ENCODE data around the gene HIP1. TPM values are rescaled to one million over a fixed set of nuclear protein-coding genes. Genes with fewer than 3 reads are reported as not detected.

HIP1 gene
- total and polyA plus RNA-seq, 2 of the 4 experiments (the other 2 are of a cell fraction) = 6.8 to 10.0 TPM

DNA sequence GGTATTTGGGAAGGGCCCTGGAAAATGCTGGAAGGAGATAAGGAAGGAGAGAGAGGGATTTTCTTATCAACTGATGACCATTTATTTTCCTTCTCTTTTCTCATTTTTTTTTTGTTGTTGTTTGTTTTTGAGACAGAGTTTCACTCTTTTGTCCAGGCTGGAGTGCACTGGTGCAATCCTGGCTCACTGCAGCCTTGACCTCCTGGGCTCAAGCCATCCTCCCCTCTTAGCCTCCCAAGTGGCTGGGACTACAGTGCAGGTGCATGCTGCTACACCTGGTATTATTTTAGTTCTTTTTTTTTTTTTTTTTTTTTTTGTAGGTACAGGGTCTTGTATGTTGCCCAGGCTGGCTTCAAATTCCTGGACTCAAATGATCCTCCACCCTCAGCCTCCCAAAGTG lies 52.2 kb downstream of the HIP1 start:
- POLR2A ChIA-PET (ENCODE audit: unreplicated experiment) = no interaction called here
- no peak overlapping the region for H4K91ac ChIP-seq (ENCODE audit: insufficient read depth, low read depth, low read length)
- dilution Hi-C loops (cut with HindIII; ENCODE audit: low sequenced_read_pairs, unreplicated experiment) (no loop called here), intact Hi-C loops (cut with micrococcal nuclease) (no loop called here), in situ Hi-C loops (cut with MboI; ENCODE audit: low sequenced_read_pairs) (no loop called here)
- no peaks in the 10 kb centered on the region for H3K4me1 ChIP-seq (ENCODE audit: control insufficient read depth, insufficient read depth, low read length)
- H2AK9ac ChIP-seq (replicated peaks; ENCODE audit: low read depth, low read length, poor library complexity) = no peak overlapping the region
- no peak overlapping the region for H2AFZ ChIP-seq (replicated peaks; ENCODE audit: low read length, poor library complexity)
- H3K4me3 ChIP-seq (ENCODE audit: insufficient read depth, low read depth, low read length) = no peak overlapping the region
- no peak for TF ChIP-seq CTCF (conservative IDR thresholded peaks at IDR 0.05; ENCODE audit: low read depth, low read length)
- TF ChIP-seq CHD1 (IDR thresholded peaks at IDR 0.05; ENCODE audit: low read depth, low read length) = no peak
- TF ChIP-seq MAFK (IDR thresholded peaks at IDR 0.05; ENCODE audit: low read depth, low read length) = no peak
- no peak for TF ChIP-seq POLR2A (IDR thresholded peaks at IDR 0.05; ENCODE audit: low read depth, low read length)
- no peak for TF ChIP-seq RAD21 (IDR thresholded peaks at IDR 0.05; ENCODE audit: low read length)
- TF ChIP-seq CEBPB (IDR thresholded peaks at IDR 0.05; ENCODE audit: low read depth, low read length) = no peak
- no peak for TF ChIP-seq MXI1 (IDR thresholded peaks at IDR 0.05; ENCODE audit: borderline replicate concordance, low read depth, low read length)
- no peak for TF ChIP-seq RCOR1 (IDR thresholded peaks at IDR 0.05; ENCODE audit: insufficient replicate concordance, low read length)
- no peak for TF ChIP-seq FOS (IDR thresholded peaks at IDR 0.05; ENCODE audit: low read depth, low read length)
- no peak for TF ChIP-seq ELK1 (IDR thresholded peaks at IDR 0.05; ENCODE audit: borderline replicate concordance, low read depth, low read length)
- no peak for TF ChIP-seq BHLHE40 (IDR thresholded peaks at IDR 0.05; ENCODE audit: low read depth, low read length)
- TF ChIP-seq, protein P1, sequence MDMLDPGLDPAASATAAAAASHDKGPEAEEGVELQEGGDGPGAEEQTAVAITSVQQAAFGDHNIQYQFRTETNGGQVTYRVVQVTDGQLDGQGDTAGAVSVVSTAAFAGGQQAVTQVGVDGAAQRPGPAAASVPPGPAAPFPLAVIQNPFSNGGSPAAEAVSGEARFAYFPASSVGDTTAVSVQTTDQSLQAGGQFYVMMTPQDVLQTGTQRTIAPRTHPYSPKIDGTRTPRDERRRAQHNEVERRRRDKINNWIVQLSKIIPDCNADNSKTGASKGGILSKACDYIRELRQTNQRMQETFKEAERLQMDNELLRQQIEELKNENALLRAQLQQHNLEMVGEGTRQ (IDR thresholded peaks at IDR 0.05; ENCODE audit: low read depth, low read length) = no peak
- TF ChIP-seq RFX5 (IDR thresholded peaks at IDR 0.05; ENCODE audit: low read depth, low read length) = no peak
- TF ChIP-seq MAZ (IDR thresholded peaks at IDR 0.05; ENCODE audit: borderline replicate concordance, low read depth, low read length) = no peak
- TF ChIP-seq SMC3 (IDR thresholded peaks at IDR 0.05; ENCODE audit: low read depth, low read length) = no peak
- TF ChIP-seq NFE2L2 (IDR thresholded peaks at IDR 0.05; ENCODE audit: low read depth, low read length) = no peak
- H4K8ac ChIP-seq (ENCODE audit: low read depth in 2 of 2, low read length in 2 of 2) = no peak overlapping the region
- CTCF ChIA-PET = no interaction called here
- H2BK20ac ChIP-seq (ENCODE audit: low read depth, low read length) = no peak overlapping the region
- H3K9ac ChIP-seq (ENCODE audit: low read depth, low read length) = no peak overlapping the region
- no peak overlapping the region for H2BK120ac ChIP-seq (ENCODE audit: low read depth, low read length)
- no peak overlapping the region for H3K4ac ChIP-seq (ENCODE audit: low read depth, low read length)
- H3K79me1 ChIP-seq (ENCODE audit: low read depth in 1 of 2, low read length in 2 of 2) = peaks cover 0 to 5% of the 10 kb centered on the region in 2 experiments; a peak in 2 of 4 replicates
- H4K5ac ChIP-seq (ENCODE audit: low read depth, low read length) = no peak overlapping the region
- H3K18ac ChIP-seq (ENCODE audit: low read depth, low read length) = no peak overlapping the region
- H3K9me1 ChIP-seq (ENCODE audit: insufficient read depth, low read length) = no peaks in the 10 kb centered on the region
- H2BK15ac ChIP-seq (ENCODE audit: low read depth, low read length) = no peak overlapping the region
- H4K20me1 ChIP-seq (ENCODE audit: insufficient read depth, low read length) = no peaks in the 10 kb centered on the region
- H3K14ac ChIP-seq (replicated peaks; ENCODE audit: low read depth, low read length) = no peak overlapping the region
- ATAC-seq (ENCODE audit: low read depth) (no peak), DNase-seq (no peak)
- H3K36me3 ChIP-seq (ENCODE audit: control insufficient read depth, insufficient read depth, low read length) = no peaks in the 10 kb centered on the region
- H3K56ac ChIP-seq (ENCODE audit: extremely low read depth, insufficient read depth, low read length) = no peak overlapping the region
- H2BK5ac ChIP-seq (ENCODE audit: low read depth, low read length, poor library complexity, severe bottlenecking) = no peak overlapping the region
- no peaks in the 10 kb centered on the region for H3K27me3 ChIP-seq (ENCODE audit: control insufficient read depth, insufficient read depth, low read length)
- H3K9me3 ChIP-seq (ENCODE audit: control insufficient read depth, insufficient read depth, low read length) = no peaks in the 10 kb centered on the region
- H3K23ac ChIP-seq (ENCODE audit: low read depth, low read length) = no peak overlapping the region
- H2AK5ac ChIP-seq (ENCODE audit: low read depth, low read length) = no peak overlapping the region
- BruUV-seq (replicated peaks) = no TSS peak
- H3K4me2 ChIP-seq (ENCODE audit: low read depth, low read length) = no peak overlapping the region
- no peak overlapping the region for H3K27ac ChIP-seq (ENCODE audit: insufficient read depth, low read length)
